Measurements from ENCODE around the gene ZNF503. TPM values are rescaled to one million over a fixed set of nuclear protein-coding genes. Genes with fewer than 3 reads are reported as not detected.

ZNF503 gene
- total and polyA plus RNA-seq, 2 donors from 2014 or later: 34.7 to 45.8 TPM

DNA sequence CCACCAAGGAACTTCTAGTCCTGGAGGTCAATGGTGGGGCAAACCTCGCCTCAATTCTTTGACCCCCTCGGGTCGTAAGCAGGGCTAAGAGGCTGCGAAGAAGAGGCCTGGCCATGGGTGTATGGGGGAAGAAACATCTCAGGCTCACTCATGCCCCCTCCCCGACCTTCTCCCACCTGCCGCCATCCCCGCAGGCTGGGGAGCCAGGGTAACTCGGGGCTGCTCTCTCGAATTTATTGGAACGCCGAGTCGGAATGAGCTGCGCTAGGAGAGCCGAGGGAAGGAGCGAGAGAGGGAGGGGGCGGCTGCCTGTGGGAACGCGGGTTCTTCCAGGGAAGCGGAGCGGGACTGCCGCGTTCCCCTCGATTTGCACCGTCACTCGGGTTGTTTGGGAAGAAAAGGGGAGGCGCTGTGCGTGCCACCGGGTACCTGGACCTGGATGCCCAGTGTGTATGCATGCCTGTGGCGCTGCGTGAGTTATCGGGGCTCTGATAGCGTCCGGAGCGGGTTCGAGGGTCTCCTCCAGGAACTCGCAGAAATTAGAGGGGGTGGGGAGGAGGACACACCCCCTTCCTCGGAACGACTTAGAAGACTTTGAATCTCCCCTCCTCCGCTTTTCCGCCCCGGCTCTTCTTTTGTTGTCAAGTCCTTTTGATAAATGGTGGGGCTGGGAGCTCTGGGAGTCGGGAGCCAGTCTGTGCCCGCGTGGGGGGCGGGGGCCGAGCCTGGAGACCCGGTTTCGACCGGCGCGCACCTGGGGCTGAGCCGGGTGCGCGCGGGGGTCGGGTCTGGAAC, 1.8 kb upstream of the ZNF503 start:
- H3K9ac ChIP-seq (ENCODE audit: low read length in 3 of 3): peak overlapping the region; percentile 78 to 92 (median 79)
- peak; percentile 82 to 96 (median 96) for DNase-seq
- peaks cover 0 to 9% (median 0%) of the 10 kb centered on the region in 3 donors for H3K36me3 ChIP-seq (ENCODE audit: control insufficient read depth in 2 of 3, insufficient read depth in 3 of 3, low read length in 3 of 3)
- intact Hi-C loops (cut with DNase I): loop anchor here (10.0 kb wide), 1 partner anchor 511 kb away; no protein-coding TSS in a partner anchor
- H3K27me3 ChIP-seq (ENCODE audit: control insufficient read depth, insufficient read depth, low read length): no peaks in the 10 kb centered on the region
- H3K27ac ChIP-seq (ENCODE audit: low read depth in 2 of 2, low read length in 2 of 2): peak overlapping the region; percentile 93 to 97
- TF ChIP-seq, protein P1, sequence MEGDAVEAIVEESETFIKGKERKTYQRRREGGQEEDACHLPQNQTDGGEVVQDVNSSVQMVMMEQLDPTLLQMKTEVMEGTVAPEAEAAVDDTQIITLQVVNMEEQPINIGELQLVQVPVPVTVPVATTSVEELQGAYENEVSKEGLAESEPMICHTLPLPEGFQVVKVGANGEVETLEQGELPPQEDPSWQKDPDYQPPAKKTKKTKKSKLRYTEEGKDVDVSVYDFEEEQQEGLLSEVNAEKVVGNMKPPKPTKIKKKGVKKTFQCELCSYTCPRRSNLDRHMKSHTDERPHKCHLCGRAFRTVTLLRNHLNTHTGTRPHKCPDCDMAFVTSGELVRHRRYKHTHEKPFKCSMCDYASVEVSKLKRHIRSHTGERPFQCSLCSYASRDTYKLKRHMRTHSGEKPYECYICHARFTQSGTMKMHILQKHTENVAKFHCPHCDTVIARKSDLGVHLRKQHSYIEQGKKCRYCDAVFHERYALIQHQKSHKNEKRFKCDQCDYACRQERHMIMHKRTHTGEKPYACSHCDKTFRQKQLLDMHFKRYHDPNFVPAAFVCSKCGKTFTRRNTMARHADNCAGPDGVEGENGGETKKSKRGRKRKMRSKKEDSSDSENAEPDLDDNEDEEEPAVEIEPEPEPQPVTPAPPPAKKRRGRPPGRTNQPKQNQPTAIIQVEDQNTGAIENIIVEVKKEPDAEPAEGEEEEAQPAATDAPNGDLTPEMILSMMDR (IDR thresholded peaks at IDR 0.05; ENCODE audit: borderline replicate concordance, extremely low read depth, insufficient read depth): no peak
- no peaks in the 10 kb centered on the region for H3K9me3 ChIP-seq (ENCODE audit: control insufficient read depth in 2 of 3, insufficient read depth in 1 of 3, low read length in 3 of 3)
- H3K4me3 ChIP-seq (ENCODE audit: low read length in 3 of 3): peak overlapping the region; percentile 60 to 88 (median 81)
- FAIRE-seq: no peak
- H3K4me1 ChIP-seq (ENCODE audit: control insufficient read depth in 2 of 3, insufficient read depth in 2 of 3, low read depth in 1 of 3, low read length in 3 of 3): peaks cover 0 to 11% (median 2%) of the 10 kb centered on the region in 3 donors

- TF ChIP-seq, protein P1 (IDR thresholded peaks at IDR 0.05; ENCODE audit: borderline replicate concordance, extremely low read depth, insufficient read depth): no peak
- Histone ChIP-seq H3K36me3 (ENCODE audit: control insufficient read depth in 2 of 3, insufficient read depth in 3 of 3, low read length in 3 of 3) (peaks cover 0 to 9% (median 0%) of the 10 kb centered on the region in 3 donors), H3K27me3 (ENCODE audit: control insufficient read depth, insufficient read depth, low read length) (no peaks in the 10 kb centered on the region), H3K27ac (ENCODE audit: low read depth in 2 of 2, low read length in 2 of 2) (peak overlapping the region; percentile 93 to 97), H3K4me1 (ENCODE audit: control insufficient read depth in 2 of 3, insufficient read depth in 2 of 3, low read depth in 1 of 3, low read length in 3 of 3) (peaks cover 0 to 11% (median 2%) of the 10 kb centered on the region in 3 donors), H3K4me3 (ENCODE audit: low read length in 3 of 3) (peak overlapping the region; percentile 60 to 88 (median 81)), H3K9me3 (ENCODE audit: control insufficient read depth in 2 of 3, insufficient read depth in 1 of 3, low read length in 3 of 3) (no peaks in the 10 kb centered on the region), H3K9ac (ENCODE audit: low read length in 3 of 3) (peak overlapping the region; percentile 78 to 92 (median 79))
- intact Hi-C loops (cut with DNase I): loop anchor here (10.0 kb wide), 1 partner anchor 512 kb away; no protein-coding TSS in a partner anchor
- peak in 2 of 5 donors; percentile 80 to 89 for DNase-seq
- no peak for FAIRE-seq
Observed at GRCh38 chr10:75402486-75403143, 1.1 kb upstream of the ZNF503 start.

GRCh38 chr10:75400771-75401568, 594 bp downstream of the ZNF503 start:
- DNase-seq (peak in 4 of 5 donors; percentile 38 to 90 (median 78)), FAIRE-seq (no peak)
- H3K4me1 ChIP-seq (ENCODE audit: control insufficient read depth in 2 of 3, insufficient read depth in 2 of 3, low read depth in 1 of 3, low read length in 3 of 3): peaks cover 0 to 9% (median 0%) of the 10 kb centered on the region in 3 donors
- no peaks in the 10 kb centered on the region for H3K9me3 ChIP-seq (ENCODE audit: control insufficient read depth in 2 of 3, insufficient read depth in 1 of 3, low read length in 3 of 3)
- intact Hi-C loops (cut with DNase I): loop anchor here (10.0 kb wide), 1 partner anchor 514 kb away; no protein-coding TSS in a partner anchor
- peak overlapping the region; percentile 93 to 97 for H3K27ac ChIP-seq (ENCODE audit: low read depth in 2 of 2, low read length in 2 of 2)
- TF ChIP-seq, protein P1 (IDR thresholded peaks at IDR 0.05; ENCODE audit: borderline replicate concordance, extremely low read depth, insufficient read depth): no peak
- H3K9ac ChIP-seq (ENCODE audit: low read length in 3 of 3): peak overlapping the region; percentile 87 to 99 (median 94)
- H3K36me3 ChIP-seq (ENCODE audit: control insufficient read depth in 2 of 3, insufficient read depth in 3 of 3, low read length in 3 of 3): peaks cover 0 to 9% (median 0%) of the 10 kb centered on the region in 3 donors
- H3K27me3 ChIP-seq (ENCODE audit: control insufficient read depth, insufficient read depth, low read length): no peaks in the 10 kb centered on the region
- peak overlapping the region; percentile 88 to 92 (median 92) for H3K4me3 ChIP-seq (ENCODE audit: low read length in 3 of 3)
